Measurements from ENCODE around the gene LAMC3.

DNA sequence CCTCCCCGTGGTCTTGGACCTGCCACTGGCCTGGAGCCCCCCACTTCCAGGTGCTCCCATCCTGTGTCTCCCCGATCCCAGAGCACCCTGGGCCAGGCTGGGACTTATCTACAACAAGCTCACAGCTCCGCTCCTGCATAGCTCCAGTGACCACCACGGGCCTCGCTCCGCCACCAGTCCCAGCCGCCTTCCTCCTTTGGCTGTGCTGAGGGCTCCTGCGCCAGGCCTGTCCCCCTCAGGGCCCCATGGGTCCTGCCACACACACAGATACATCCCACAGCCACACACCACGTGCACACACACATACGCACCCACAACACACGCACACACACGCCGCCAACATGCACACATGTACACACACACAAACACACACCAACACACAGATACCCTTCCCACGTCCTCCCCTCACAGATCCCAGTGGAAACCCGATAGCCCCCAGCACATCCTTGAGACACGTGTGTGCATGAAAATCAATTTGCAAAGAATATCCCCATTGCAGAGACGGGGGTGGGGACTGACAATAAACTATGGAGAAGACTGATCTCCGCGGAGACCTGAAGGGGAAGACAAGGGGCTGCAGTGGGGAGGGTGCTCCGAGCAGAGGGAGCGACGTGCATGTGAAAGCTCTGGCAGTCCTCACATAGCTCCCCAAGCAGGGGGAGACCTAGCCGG lies 18.5 kb upstream of the LAMC3 start:
- TF ChIP-seq, protein P1, sequence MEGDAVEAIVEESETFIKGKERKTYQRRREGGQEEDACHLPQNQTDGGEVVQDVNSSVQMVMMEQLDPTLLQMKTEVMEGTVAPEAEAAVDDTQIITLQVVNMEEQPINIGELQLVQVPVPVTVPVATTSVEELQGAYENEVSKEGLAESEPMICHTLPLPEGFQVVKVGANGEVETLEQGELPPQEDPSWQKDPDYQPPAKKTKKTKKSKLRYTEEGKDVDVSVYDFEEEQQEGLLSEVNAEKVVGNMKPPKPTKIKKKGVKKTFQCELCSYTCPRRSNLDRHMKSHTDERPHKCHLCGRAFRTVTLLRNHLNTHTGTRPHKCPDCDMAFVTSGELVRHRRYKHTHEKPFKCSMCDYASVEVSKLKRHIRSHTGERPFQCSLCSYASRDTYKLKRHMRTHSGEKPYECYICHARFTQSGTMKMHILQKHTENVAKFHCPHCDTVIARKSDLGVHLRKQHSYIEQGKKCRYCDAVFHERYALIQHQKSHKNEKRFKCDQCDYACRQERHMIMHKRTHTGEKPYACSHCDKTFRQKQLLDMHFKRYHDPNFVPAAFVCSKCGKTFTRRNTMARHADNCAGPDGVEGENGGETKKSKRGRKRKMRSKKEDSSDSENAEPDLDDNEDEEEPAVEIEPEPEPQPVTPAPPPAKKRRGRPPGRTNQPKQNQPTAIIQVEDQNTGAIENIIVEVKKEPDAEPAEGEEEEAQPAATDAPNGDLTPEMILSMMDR (IDR thresholded peaks at IDR 0.05), result no peak
- no peak for TF ChIP-seq POLR2A (IDR thresholded peaks at IDR 0.05)
- TF ChIP-seq EP300 (IDR thresholded peaks at IDR 0.05), result no peak

All from upper lobe of left lung (tissue), 4 donors.